HepG2 (cell line): ENCODE results near the gene MYO18B. TPM values are rescaled to one million over a fixed set of nuclear protein-coding genes. Genes with fewer than 3 reads are reported as not detected.

Experiments
- CAMTA2 ChIP-seq: sonication (generic); formaldehyde crosslinking; IDR thresholded peaks from 2 replicates; pipeline ENCODE4 v1.4.0; 2020; ENCODE audit warnings: mild to moderate bottlenecking, missing genetic modification reagents, borderline replicate concordance
- CENPT ChIP-seq: sonication (generic); formaldehyde crosslinking; IDR thresholded peaks from 2 replicates; pipeline ENCODE4 v1.8.0; 2022; ENCODE audit warnings: low read depth, mild to moderate bottlenecking, moderate library complexity, missing genetic modification reagents
- DR1 ChIP-seq: sonication (generic); formaldehyde crosslinking; IDR thresholded peaks from 2 replicates; pipeline ENCODE4 v1.8.0; 2021; ENCODE audit warnings: mild to moderate bottlenecking, missing genetic modification reagents, inconsistent platforms
- FOXA1 ChIP-seq, 2 experiments: fragments of 450-650 bp in 1 of 2; sonication (generic) in 1 of 2; formaldehyde crosslinking in 1 of 2; IDR thresholded peaks; 2 replicates each; pipeline versions ENCODE4 v1.4.0 to v1.6.1; 2016 to 2020; ENCODE audit warnings: missing genetic modification reagents in 1 of 2
- FOXO4 ChIP-seq: sonication (generic); formaldehyde crosslinking; conservative IDR thresholded peaks from 2 replicates; pipeline ENCODE4 v1.8.1; 2023; ENCODE audit warnings: missing genetic modification reagents
- HMGA1 ChIP-seq: sonication (generic); formaldehyde crosslinking; conservative IDR thresholded peaks from 2 replicates; pipeline ENCODE4 v1.4.0; 2020; ENCODE audit warnings: missing genetic modification reagents
- HNF4A ChIP-seq: sonication (generic); formaldehyde crosslinking; IDR thresholded peaks from 2 replicates; pipeline ENCODE4 v1.4.0; 2020; ENCODE audit warnings: missing genetic modification reagents
- IRF1 ChIP-seq: sonication (generic); formaldehyde crosslinking; IDR thresholded peaks from 2 replicates; pipeline ENCODE4 v1.4.0; 2020; ENCODE audit warnings: low read depth, mild to moderate bottlenecking, missing genetic modification reagents
- IRX3 ChIP-seq: sonication (generic); formaldehyde crosslinking; IDR thresholded peaks from 2 replicates; pipeline ENCODE4 v1.8.1; 2023; ENCODE audit warnings: mild to moderate bottlenecking, low read depth, missing genetic modification reagents, borderline replicate concordance
- MXI1 ChIP-seq: IDR thresholded peaks from 3 replicates; pipeline ENCODE4 v1.6.1; 2012; ENCODE audit warnings: low read depth, low read length, inconsistent platforms, borderline replicate concordance
- NCOR1 ChIP-seq: fragments of 200-600 bp; sonication (generic); IDR thresholded peaks from 2 replicates; pipeline ENCODE4 v1.7.0; 2017; ENCODE audit warnings: antibody characterized with exemption, low read length, borderline replicate concordance
- NR2C2 ChIP-seq: sonication (generic); formaldehyde crosslinking; IDR thresholded peaks from 2 replicates; pipeline ENCODE4 v1.4.0; 2020; ENCODE audit warnings: missing genetic modification reagents, mild to moderate bottlenecking, moderate library complexity, borderline replicate concordance
- POGZ ChIP-seq: sonication (generic); formaldehyde crosslinking; IDR thresholded peaks from 2 replicates; pipeline ENCODE4 v1.4.0; 2020; ENCODE audit warnings: mild to moderate bottlenecking, missing genetic modification reagents
- PPARG ChIP-seq: conservative IDR thresholded peaks from 2 replicates; pipeline ENCODE4 v1.6.1; 2016; ENCODE audit warnings: missing biosample characterization, missing genetic modification reagents
- RBAK ChIP-seq: sonication (generic); formaldehyde crosslinking; IDR thresholded peaks from 2 replicates; pipeline ENCODE4 v1.5.1; 2020; ENCODE audit warnings: mild to moderate bottlenecking, missing genetic modification reagents
- REL ChIP-seq: sonication (generic); formaldehyde crosslinking; conservative IDR thresholded peaks from 2 replicates; pipeline ENCODE4 v1.8.0; 2022; ENCODE audit warnings: mild to moderate bottlenecking, missing genetic modification reagents, moderate library complexity
- STAG1 ChIP-seq: sonication (generic); formaldehyde crosslinking; IDR thresholded peaks from 2 replicates; pipeline ENCODE4 v1.4.0; 2020; ENCODE audit warnings: missing genetic modification reagents
- TBX3 ChIP-seq: fragments of 450-650 bp; IDR thresholded peaks from 2 replicates; pipeline ENCODE4 v1.6.1; 2017; ENCODE audit warnings: antibody characterized with exemption, mild to moderate bottlenecking, inconsistent platforms, borderline replicate concordance
- ZBTB25 ChIP-seq: IDR thresholded peaks from 2 replicates; pipeline ENCODE4 v1.6.1; 2018; ENCODE audit warnings: missing genetic modification reagents
- ZIK1 ChIP-seq: sonication (generic); formaldehyde crosslinking; IDR thresholded peaks from 2 replicates; pipeline ENCODE4 v1.5.0; 2020; ENCODE audit warnings: mild to moderate bottlenecking, low read depth, missing genetic modification reagents, borderline replicate concordance
- ZNF230 ChIP-seq: sonication (generic); formaldehyde crosslinking; IDR thresholded peaks from 2 replicates; pipeline ENCODE4 v1.4.0; 2020; ENCODE audit warnings: mild to moderate bottlenecking, missing genetic modification reagents
- ZNF235 ChIP-seq: sonication (generic); formaldehyde crosslinking; IDR thresholded peaks from 2 replicates; pipeline ENCODE4 v1.8.1; 2023; ENCODE audit warnings: mild to moderate bottlenecking, missing genetic modification reagents, borderline replicate concordance
- ZNF274 ChIP-seq: sonication (generic); formaldehyde crosslinking; IDR thresholded peaks from 2 replicates; pipeline ENCODE4 v1.5.1; 2020; ENCODE audit warnings: mild to moderate bottlenecking, missing genetic modification reagents
- ZNF33A ChIP-seq: sonication (generic); formaldehyde crosslinking; IDR thresholded peaks from 2 replicates; pipeline ENCODE4 v1.5.1; 2020; ENCODE audit warnings: missing genetic modification reagents, mild to moderate bottlenecking, moderate library complexity, borderline replicate concordance
- ZNF382 ChIP-seq: sonication (generic); formaldehyde crosslinking; IDR thresholded peaks from 2 replicates; pipeline ENCODE4 v1.5.0; 2020; ENCODE audit warnings: missing genetic modification reagents, mild to moderate bottlenecking, borderline replicate concordance
- ZNF552 ChIP-seq: sonication (generic); formaldehyde crosslinking; IDR thresholded peaks from 2 replicates; pipeline ENCODE4 v1.9.0; 2022; ENCODE audit warnings: missing genetic modification reagents, mild to moderate bottlenecking, borderline replicate concordance
- ZNF629 ChIP-seq: sonication (generic); formaldehyde crosslinking; conservative IDR thresholded peaks from 2 replicates; pipeline ENCODE4 v1.5.0; 2020; ENCODE audit warnings: missing genetic modification reagents
- ZNF713 ChIP-seq: sonication (generic); formaldehyde crosslinking; IDR thresholded peaks from 2 replicates; pipeline ENCODE4 v1.4.0; 2020; ENCODE audit warnings: mild to moderate bottlenecking, missing genetic modification reagents
- ZNF775 ChIP-seq: sonication (generic); formaldehyde crosslinking; IDR thresholded peaks from 2 replicates; pipeline ENCODE4 v1.4.0; 2020; ENCODE audit warnings: missing genetic modification reagents, mild to moderate bottlenecking, moderate library complexity, borderline replicate concordance
- ZNF788 ChIP-seq: sonication (generic); formaldehyde crosslinking; IDR thresholded peaks from 2 replicates; pipeline ENCODE4 v1.5.0; 2020; ENCODE audit warnings: mild to moderate bottlenecking, missing genetic modification reagents, borderline replicate concordance
- polyA plus RNA-seq, 8 experiments: library from polyadenylated mRNA; depleted of rRNA in 3 of 8; stranded (reverse) in 7 of 8; unstranded in 1 of 8; fragments of >200 nt; fragmentation: Illumina TruSeq in 4 of 8; extraction: Trizol in 4 of 8; gene quantifications; 2 replicates each; pipeline versions ENCODE4 v1.2.1 to v1.2.3, GENCODE V29; 2011 to 2016; ENCODE audit warnings: low read depth in 4 of 8, missing spikeins in 1 of 8, mixed read lengths in 1 of 8; ENCODE audit not compliant: insufficient read depth in 1 of 8
- total RNA-seq, 5 experiments: library from RNA; depleted of rRNA; stranded (reverse); fragments of >200 nt; fragmentation: Illumina TruSeq; extraction: Trizol; gene quantifications; 2 replicates each; pipeline ENCODE4 v1.2.3, GENCODE V29; 2016; ENCODE audit warnings: low read depth in 1 of 5

Gene MYO18B
- total and polyA plus RNA-seq, 2 of the 13 experiments (the other 11 are each of a cell fraction or from before 2014, with no cell fraction given): 0.01 TPM; not detected in 1

DNA sequence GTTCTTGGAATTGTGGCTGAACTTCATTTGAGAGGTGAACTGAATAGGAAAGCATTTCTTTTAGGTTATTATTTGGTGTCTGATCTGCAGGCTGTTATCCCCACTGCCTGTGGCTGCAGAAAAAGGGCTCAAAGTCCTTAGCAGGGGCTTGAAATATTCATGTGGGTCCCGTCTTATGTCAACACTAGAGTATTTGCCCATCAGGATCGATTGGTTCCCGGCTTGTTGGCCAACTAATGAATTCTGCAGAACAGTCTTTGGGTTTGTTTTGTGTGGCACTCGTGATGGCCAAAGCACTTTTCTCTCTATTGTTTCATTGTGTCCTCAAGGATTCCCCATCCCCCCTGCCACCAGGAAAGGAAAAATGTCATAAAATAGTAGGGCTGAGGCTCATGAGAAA lies 211.9 kb downstream of the MYO18B start (continued):
- TF ChIP-seq HMGA1 (CRISPR knock-in tag) (no peak), ZNF629 (CRISPR knock-in tag) (peak; percentile 38; the same call in 1 of the 2 replicates), FOXA1 (IDR thresholded peaks at IDR 0.05) (peak; percentile 83), FOXA1 (CRISPR knock-in tag; IDR thresholded peaks at IDR 0.05) (peak; percentile 88), PPARG (CRISPR knock-in tag) (no peak), ZNF788 (CRISPR knock-in tag) (no peak; the same call in 1 of the 2 replicates), TBX3 (no peak), IRX3 (CRISPR knock-in tag) (no peak), ZNF230 (CRISPR knock-in tag) (no peak), RBAK (no peak), DR1 (no peak), ZNF775 (CRISPR knock-in tag) (no peak), CENPT (CRISPR knock-in tag) (no peak), ZIK1 (CRISPR knock-in tag) (no peak), ZBTB25 (CRISPR knock-in tag) (0 out of 2 replicates have a peak, but pooled peaks have one; percentile 52), ZNF274 (no peak), CAMTA2 (no peak), HNF4A (CRISPR knock-in tag) (peak; percentile 97), NCOR1 (peak; percentile 88; the same call in 1 of the 2 replicates), MXI1 (no peak), ZNF382 (CRISPR knock-in tag) (no peak), ZNF713 (CRISPR knock-in tag) (no peak), REL (CRISPR knock-in tag) (no peak), ZNF235 (CRISPR knock-in tag) (no peak), IRF1 (CRISPR knock-in tag) (no peak), NR2C2 (CRISPR knock-in tag) (no peak), STAG1 (CRISPR knock-in tag) (0 out of 2 replicates have a peak, but pooled peaks have one; percentile 6), FOXO4 (CRISPR knock-in tag) (no peak), ZNF33A (no peak), ZNF552 (no peak), POGZ (CRISPR knock-in tag) (peak; percentile 48; the same call in 1 of the 2 replicates)
